SU-DHL-6 (cell line): ENCODE measurements around the gene CRIM1.

ENCODE experiments used
- H2AFZ ChIP-seq: fragments of 200-600 bp; sonication (generic); 2 replicates; pipeline ENCODE4 v1.6.1; 2014; ENCODE audit warnings: low read depth, mild to moderate bottlenecking, moderate library complexity, mixed read lengths, antibody characterized with exemption, low read length; ENCODE audit not compliant: severe bottlenecking
- H3F3A ChIP-seq: fragments of 200-600 bp; shearing (Covaris generic); 2 replicates; pipeline ENCODE4 v1.6.0; 2016; ENCODE audit warnings: antibody characterized with exemption, mild to moderate bottlenecking; ENCODE audit not compliant: insufficient read depth
- H3K27ac ChIP-seq: fragments of 200-600 bp; sonication (generic); 2 replicates; pipeline ENCODE4 v1.5.1; 2016; ENCODE audit warnings: low read depth, mild to moderate bottlenecking, low read length, moderate library complexity, mixed read lengths
- H3K27me3 ChIP-seq: fragments of 200-600 bp; sonication (generic), shearing (Covaris generic); 2 replicates; pipeline ENCODE4 v1.6.0; 2014; ENCODE audit warnings: mild to moderate bottlenecking, low read length
- H3K36me3 ChIP-seq: fragments of 200-600 bp; sonication (generic); 2 replicates; pipeline ENCODE4 v1.6.1; 2014; ENCODE audit warnings: mild to moderate bottlenecking, low read length, mixed read lengths
- H3K4me2 ChIP-seq: fragments of 300-600, 200-600 bp; shearing (Covaris generic), sonication (generic); 2 replicates; pipeline ENCODE4 v1.6.0; 2014; ENCODE audit warnings: low read length, low read depth, mild to moderate bottlenecking; ENCODE audit not compliant: poor library complexity, severe bottlenecking
- H3K4me3 ChIP-seq: fragments of 200-600 bp; sonication (generic); 2 replicates; pipeline ENCODE4 v1.5.1; 2014; ENCODE audit warnings: antibody characterized with exemption, low read length, mild to moderate bottlenecking, mixed read lengths; ENCODE audit not compliant: insufficient read depth, poor library complexity, severe bottlenecking
- H3K79me2 ChIP-seq: fragments of 200-600 bp; sonication (generic); 2 replicates; pipeline ENCODE4 v1.6.1; 2014; ENCODE audit warnings: mild to moderate bottlenecking, low read length, moderate library complexity; ENCODE audit not compliant: insufficient read depth
- H3K9ac ChIP-seq: fragments of 200-600 bp; sonication (generic); 2 replicates; pipeline ENCODE4 v1.7.0; 2014; ENCODE audit warnings: mild to moderate bottlenecking, low read length
- H3K9me2 ChIP-seq: fragments of 200-600 bp; sonication (generic); replicated peaks from 2 replicates; pipeline ENCODE4 v1.6.1; 2014; ENCODE audit warnings: low read length; ENCODE audit not compliant: insufficient read depth
- H3K9me3 ChIP-seq: fragments of 200-600 bp; sonication (generic); 2 replicates; pipeline ENCODE4 v1.6.1; 2014; ENCODE audit warnings: low read length, mixed read lengths; ENCODE audit not compliant: insufficient read depth
- H4K20me1 ChIP-seq: fragments of 200-600 bp; sonication (generic); 2 replicates; pipeline ENCODE4 v1.6.1; 2014; ENCODE audit warnings: low read depth, mild to moderate bottlenecking, antibody characterized with exemption, low read length, moderate library complexity, mixed read lengths
- CTCF ChIP-seq: fragments of 200-600 bp; sonication (generic); IDR thresholded peaks from one replicate; pipeline ENCODE4 v1.5.1; 2017; ENCODE audit warnings: antibody characterized with exemption, mild to moderate bottlenecking, low read length, moderate library complexity; ENCODE audit not compliant: insufficient read depth, poor library complexity, severe bottlenecking
- EZH2phosphoT487 ChIP-seq: fragments of 200-600 bp; sonication (generic), shearing (Covaris generic); conservative IDR thresholded peaks from 2 replicates; pipeline ENCODE4 v1.6.1; 2018; ENCODE audit warnings: mild to moderate bottlenecking, antibody characterized with exemption, low read length, moderate library complexity, mixed read lengths

The CRIM1 gene

GRCh38 chr2:36492216-36492945, 136.8 kb downstream of the CRIM1 start:
- Histone ChIP-seq H3K9ac (no peak overlapping the region), H3K9me3 (no peaks in the 10 kb centered on the region), H3K27me3 (no peaks in the 10 kb centered on the region), H3K79me2 (no peaks in the 10 kb centered on the region), H3K4me3 (no peak overlapping the region), H3K4me2 (no peak overlapping the region), H3K27ac (no peak overlapping the region), H4K20me1 (no peaks in the 10 kb centered on the region), H3K36me3 (no peaks in the 10 kb centered on the region), H2AFZ (no peak overlapping the region), H3F3A (no peaks in the 10 kb centered on the region), H3K9me2 (no peaks in the 10 kb centered on the region)
- TF ChIP-seq EZH2phosphoT487 (no peak), CTCF (no peak)

- Histone ChIP-seq H3F3A (no peaks in the 10 kb centered on the region), H3K79me2 (no peaks in the 10 kb centered on the region), H3K36me3 (no peaks in the 10 kb centered on the region), H2AFZ (no peak overlapping the region), H3K4me3 (no peak overlapping the region), H3K27ac (no peak overlapping the region), H3K9me3 (no peaks in the 10 kb centered on the region), H3K9ac (no peak overlapping the region), H3K4me2 (no peak overlapping the region), H3K27me3 (no peaks in the 10 kb centered on the region), H4K20me1 (no peaks in the 10 kb centered on the region), H3K9me2 (no peaks in the 10 kb centered on the region)
- no peak for TF ChIP-seq EZH2phosphoT487
- TF ChIP-seq CTCF: no peak
Measured at GRCh38 chr2:36493306-36493705, 137.7 kb downstream of the CRIM1 start.

- no peaks in the 10 kb centered on the region for H3F3A ChIP-seq
- no peaks in the 10 kb centered on the region for H3K36me3 ChIP-seq
- no peaks in the 10 kb centered on the region for H3K9me2 ChIP-seq
- no peaks in the 10 kb centered on the region for H4K20me1 ChIP-seq
- no peak overlapping the region for H2AFZ ChIP-seq
- no peak overlapping the region for H3K4me3 ChIP-seq
- no peak overlapping the region for H3K27ac ChIP-seq
- H3K4me2 ChIP-seq: no peak overlapping the region
- TF ChIP-seq EZH2phosphoT487 (no peak), CTCF (no peak)
- H3K9ac ChIP-seq: no peak overlapping the region
- H3K79me2 ChIP-seq: no peaks in the 10 kb centered on the region
- H3K27me3 ChIP-seq: no peaks in the 10 kb centered on the region
- H3K9me3 ChIP-seq: no peaks in the 10 kb centered on the region
Measured at GRCh38 chr2:36497570-36498163, 142.1 kb downstream of the CRIM1 start.
